ENCODE measurements around the gene FAM124B.

Gene FAM124B
- total RNA-seq: 0 to 4.6 (median 1.5) reads per million in 18 experiments

GRCh38 chr2:224401641-224402342 is at the start of gene FAM124B:
FAM124B (minus strand) TSS chr2:224402107; CDS start chr2:224401768, 339 bp downstream.
- DNase-seq: peak; percentile 76 to 86

GRCh38 chr2:224449212-224450147 is 47.6 kb upstream of the FAM124B start:
- DNase-seq: peak; percentile 34 to 48

GRCh38 chr2:224448236-224448635 is 46.3 kb upstream of the FAM124B start:
- DNase-seq: no peak

GRCh38 chr2:224444783-224445182 is 42.9 kb upstream of the FAM124B start:
- DNase-seq: no peak

GRCh38 chr2:224444021-224444420 is 42.1 kb upstream of the FAM124B start:
- no peak for DNase-seq

- DNase-seq: peak in 1 of 2 donors; percentile 8
Measured at GRCh38 chr2:224442071-224442967, 40.4 kb upstream of the FAM124B start.

- DNase-seq: no peak
Measured at GRCh38 chr2:224440988-224441387, 39.1 kb upstream of the FAM124B start.

GRCh38 chr2:224438726-224439125 is 36.8 kb upstream of the FAM124B start:
- no peak for DNase-seq

- DNase-seq: no peak
Measured at GRCh38 chr2:224436634-224437033, 34.7 kb upstream of the FAM124B start.

GRCh38 chr2:224434618-224435017 is 32.7 kb upstream of the FAM124B start:
- no peak for DNase-seq

GRCh38 chr2:224433442-224433841 is 31.5 kb upstream of the FAM124B start:
- DNase-seq: no peak

GRCh38 chr2:224432003-224432579 is 30.2 kb upstream of the FAM124B start:
- no peak for DNase-seq

GRCh38 chr2:224429441-224429810 is 27.5 kb upstream of the FAM124B start:
- DNase-seq: no peak

- DNase-seq: no peak
Measured at GRCh38 chr2:224428787-224429440, 27.0 kb upstream of the FAM124B start.

- peak; percentile 11 to 27 for DNase-seq
Measured at GRCh38 chr2:224427471-224427870, 25.6 kb upstream of the FAM124B start.

GRCh38 chr2:224426656-224427055 is 24.7 kb upstream of the FAM124B start:
- no peak for DNase-seq

GRCh38 chr2:224421065-224421464 is 19.2 kb upstream of the FAM124B start:
- DNase-seq: no peak

GRCh38 chr2:224417947-224418346 is 16.0 kb upstream of the FAM124B start:
- DNase-seq: no peak

- DNase-seq: no peak
Measured at GRCh38 chr2:224417361-224417729, 15.4 kb upstream of the FAM124B start.

GRCh38 chr2:224416656-224417360 is 14.9 kb upstream of the FAM124B start:
- no peak for DNase-seq

GRCh38 chr2:224413381-224413780 is 11.5 kb upstream of the FAM124B start:
- no peak for DNase-seq
